ENCODE data around the gene RPUSD3.
"Not testable (repeated sequence)": the region's sequence is repeated elsewhere in the genome, so short reads cannot be mapped to it uniquely, and the experiment has no call there.

Gene RPUSD3

GRCh38 chr3:9865125-9865637, 21.4 kb upstream of the RPUSD3 start:
- not testable (repeated sequence) for DNase-seq (ENCODE audit: low read depth)

GRCh38 chr3:9864200-9864927, 20.6 kb upstream of the RPUSD3 start:
- no peak for DNase-seq (ENCODE audit: low read depth)

GRCh38 chr3:9863058-9863772, 19.4 kb upstream of the RPUSD3 start:
- DNase-seq (ENCODE audit: low read depth) = no peak

GRCh38 chr3:9862391-9863057, 18.7 kb upstream of the RPUSD3 start:
- DNase-seq (ENCODE audit: low read depth) = no peak

DNA sequence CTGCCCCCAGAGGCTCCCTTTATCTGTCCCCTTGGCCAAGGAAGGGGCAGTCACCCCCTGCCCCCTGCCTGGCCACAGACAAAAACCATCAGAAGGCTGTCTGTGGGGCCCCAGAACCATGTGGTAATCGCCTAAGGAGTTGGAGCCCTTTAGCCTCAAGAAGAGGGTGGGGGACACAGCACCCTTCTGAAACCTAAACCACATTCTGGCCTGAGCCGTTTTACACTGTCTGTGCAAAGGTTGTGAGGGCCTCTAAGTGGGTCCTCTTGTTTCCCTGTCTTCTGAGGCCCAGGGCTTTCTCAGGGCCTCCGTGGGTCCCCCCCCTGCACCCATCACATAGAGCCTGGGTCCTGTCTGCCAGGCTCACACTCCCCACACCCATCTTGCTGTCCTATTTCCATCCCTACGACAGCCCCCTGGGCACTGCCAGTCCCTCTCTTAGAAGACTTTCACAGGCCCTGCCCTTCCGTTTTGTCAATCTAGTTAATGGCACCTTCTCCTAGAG, 17.9 kb upstream of the RPUSD3 start:
- DNase-seq (ENCODE audit: low read depth) = no peak

GRCh38 chr3:9861201-9861600, 17.4 kb upstream of the RPUSD3 start:
- DNase-seq (ENCODE audit: low read depth) = no peak

DNA sequence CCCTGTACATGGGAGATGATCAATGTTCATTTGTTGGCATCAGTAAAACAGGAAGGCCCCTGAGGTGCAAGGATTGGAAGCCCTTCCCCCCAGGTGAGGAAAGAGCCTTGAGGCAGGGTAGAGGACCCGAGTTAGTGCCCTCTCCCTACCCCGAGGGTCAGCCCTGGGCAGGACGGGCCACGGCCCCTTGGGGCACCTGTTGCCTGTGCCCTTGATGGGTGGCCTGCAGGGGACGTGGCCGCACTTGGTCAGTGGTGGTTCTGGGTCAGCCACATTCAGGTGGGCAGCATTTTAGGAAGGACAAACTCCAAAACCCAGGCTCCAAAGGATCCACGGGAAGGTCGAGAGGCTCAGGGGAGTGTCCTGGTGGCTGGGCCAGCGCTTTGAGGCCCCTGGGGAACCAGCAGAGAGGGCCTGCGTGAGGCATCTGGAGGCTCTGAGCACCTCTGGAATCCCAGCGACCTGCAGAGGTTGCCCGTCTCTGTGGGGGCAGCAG, 15.8 kb upstream of the RPUSD3 start:
- DNase-seq (ENCODE audit: low read depth) = no peak

DNA sequence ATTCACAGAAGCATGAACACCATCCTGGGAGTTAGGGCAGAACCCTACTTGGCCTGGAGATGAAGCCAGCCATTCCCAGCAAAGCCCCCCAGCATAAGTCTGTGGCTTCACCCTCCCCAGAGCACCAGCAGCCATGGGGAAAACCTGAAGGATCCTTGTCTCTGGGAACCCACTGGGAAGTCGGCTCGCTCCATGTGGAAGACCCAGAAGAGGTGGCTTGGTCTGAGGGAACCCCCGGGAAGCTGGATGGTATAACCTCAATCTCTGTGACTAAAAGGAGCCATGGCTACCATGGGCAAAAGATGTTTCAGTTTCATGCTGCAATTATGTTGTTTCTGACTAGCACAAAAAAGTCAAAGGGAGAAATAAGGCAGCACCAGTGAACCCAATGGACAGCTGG, 11.8 kb upstream of the RPUSD3 start:
- DNase-seq (ENCODE audit: low read depth) = no peak

- DNase-seq (ENCODE audit: low read depth) = not testable (repeated sequence)
These were observed 10.6 kb upstream of the RPUSD3 start for GRCh38 chr3:9854291-9854940.

DNA sequence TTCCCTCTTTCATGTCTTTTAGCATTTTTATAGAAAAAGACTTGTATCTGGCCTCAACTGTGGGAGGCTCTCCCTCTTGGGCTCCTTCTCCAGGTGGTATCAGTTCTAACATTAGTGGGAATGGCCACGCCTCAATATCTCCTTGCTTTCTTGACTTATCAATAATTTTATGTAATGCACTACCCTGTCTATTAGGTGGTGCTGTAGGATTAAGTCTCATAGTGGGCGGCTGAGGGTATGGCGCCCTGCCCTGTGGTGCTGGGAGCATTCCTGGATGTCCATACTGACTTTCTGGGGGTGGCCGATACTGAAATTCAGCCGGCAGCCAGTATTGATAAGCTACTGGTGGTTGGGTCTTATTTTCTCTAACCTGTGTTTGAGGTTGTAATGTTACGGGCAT, 8.7 kb upstream of the RPUSD3 start:
- DNase-seq (ENCODE audit: low read depth) = no peak

- not testable (repeated sequence) for DNase-seq (ENCODE audit: low read depth)
These were observed 8.1 kb upstream of the RPUSD3 start for GRCh38 chr3:9851926-9852325.

GRCh38 chr3:9851383-9851782, 7.6 kb upstream of the RPUSD3 start:
- not testable (repeated sequence) for DNase-seq (ENCODE audit: low read depth)

- DNase-seq (ENCODE audit: low read depth) = not testable (repeated sequence)
These were observed 5.1 kb upstream of the RPUSD3 start for GRCh38 chr3:9848860-9849259.

DNA sequence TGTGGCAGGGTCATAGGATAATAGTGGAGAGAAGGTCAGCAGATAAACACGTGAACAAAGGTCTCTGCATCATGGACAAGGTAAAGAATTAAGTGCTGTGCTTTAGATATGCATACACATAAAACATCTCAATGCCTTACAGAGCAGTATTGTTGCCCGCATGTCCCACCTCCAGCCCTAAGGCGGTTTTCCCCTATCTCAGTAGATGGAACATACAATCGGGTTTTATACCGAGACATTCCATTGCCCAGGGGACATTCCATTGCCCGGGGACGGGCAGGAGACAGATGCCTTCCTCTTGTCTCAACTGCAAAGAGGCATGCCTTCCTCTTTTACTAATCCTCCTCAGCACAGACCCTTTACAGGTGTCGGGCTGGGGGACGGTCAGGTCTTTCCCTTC, 4.1 kb upstream of the RPUSD3 start:
- DNase-seq (ENCODE audit: low read depth) = not testable (repeated sequence)

GRCh38 chr3:9846931-9847488, 3.2 kb upstream of the RPUSD3 start:
- no peak for DNase-seq (ENCODE audit: low read depth)

- no peak for DNase-seq (ENCODE audit: low read depth)
These were observed 2.4 kb upstream of the RPUSD3 start for GRCh38 chr3:9846231-9846630.

DNA sequence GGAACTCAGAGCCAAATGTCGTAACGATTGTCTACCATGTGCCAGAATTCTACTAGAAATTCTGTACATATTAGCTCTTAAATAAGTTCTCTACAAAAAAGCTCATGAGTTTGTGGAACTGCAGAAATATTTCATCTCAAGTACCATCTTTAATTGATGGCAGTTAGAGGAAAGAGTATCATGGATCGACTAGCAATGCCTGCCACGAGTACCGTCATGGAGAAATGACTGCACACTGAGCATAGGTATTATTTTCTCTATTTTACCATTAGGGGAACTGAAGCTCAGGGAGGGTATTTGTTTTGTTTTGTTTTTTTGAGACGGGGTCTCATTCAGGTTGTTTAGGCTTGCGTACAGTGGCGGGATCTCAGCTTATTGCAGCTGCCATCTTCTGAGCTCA, 2.8 kb downstream of the RPUSD3 start:
- DNase-seq (ENCODE audit: low read depth) = no peak

DNA sequence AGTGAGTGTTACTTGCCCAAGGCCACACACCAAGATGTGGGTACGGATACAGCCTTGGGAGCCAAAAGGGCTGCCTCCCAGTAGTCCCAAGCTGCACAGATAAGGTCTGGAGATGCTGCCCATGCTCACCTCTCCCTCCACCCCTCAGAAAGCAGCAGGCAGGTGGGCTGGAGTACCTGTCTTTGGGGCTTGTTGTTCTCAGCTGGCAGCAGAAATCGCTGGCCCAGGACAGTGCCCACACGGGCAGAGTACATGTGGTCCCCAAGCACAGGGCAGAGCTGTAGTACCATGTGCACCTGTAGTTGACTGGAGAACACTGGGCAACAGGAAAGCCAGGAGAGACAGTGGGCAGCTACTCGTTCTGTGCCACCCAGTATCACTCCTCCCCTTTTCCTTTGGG, 5.0 kb downstream of the RPUSD3 start:
- DNase-seq (ENCODE audit: low read depth) = no peak

DNA sequence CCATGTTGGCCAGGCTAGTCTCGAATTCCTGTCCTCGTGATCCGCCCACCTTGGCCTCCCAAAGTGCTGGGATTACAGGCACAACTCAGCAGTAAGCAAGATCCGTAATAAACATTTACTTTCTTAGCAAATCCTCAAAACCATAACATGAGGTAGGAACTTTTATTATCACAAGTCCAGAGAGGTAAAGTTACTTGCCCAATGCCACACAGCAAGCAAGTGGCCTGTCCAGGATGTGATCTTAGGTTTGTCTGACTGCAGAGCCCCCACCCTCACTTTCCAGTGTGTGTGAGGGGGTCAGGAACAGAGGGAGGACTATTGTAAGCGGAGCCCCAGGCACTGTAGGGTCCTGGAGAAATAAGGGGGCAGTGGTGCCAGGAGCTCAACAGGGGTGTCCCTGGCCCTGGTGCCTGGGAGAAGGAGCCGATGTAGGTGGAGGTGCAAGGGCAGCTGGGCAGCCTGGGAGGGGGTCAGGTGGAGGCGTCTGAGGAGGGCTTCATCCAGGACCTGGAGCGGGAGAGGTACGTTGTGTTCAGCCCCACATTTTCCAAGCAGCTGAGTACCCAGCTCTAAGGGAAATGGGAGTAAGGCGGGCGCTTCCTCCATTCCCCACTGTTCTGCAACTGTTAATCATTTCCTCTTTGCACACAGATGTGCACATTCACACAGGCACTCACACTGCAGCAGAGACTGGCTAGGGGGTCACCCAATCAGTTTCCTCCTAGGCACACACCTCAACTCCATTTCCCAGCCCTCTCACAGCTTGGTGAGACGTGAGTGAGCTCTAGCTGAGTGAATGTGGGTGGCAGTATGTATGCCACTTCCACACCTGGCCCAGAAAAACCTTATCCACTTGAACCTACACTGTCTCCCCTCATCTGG, 5.9 kb downstream of the RPUSD3 start:
- DNase-seq (ENCODE audit: low read depth) = no peak

DNA sequence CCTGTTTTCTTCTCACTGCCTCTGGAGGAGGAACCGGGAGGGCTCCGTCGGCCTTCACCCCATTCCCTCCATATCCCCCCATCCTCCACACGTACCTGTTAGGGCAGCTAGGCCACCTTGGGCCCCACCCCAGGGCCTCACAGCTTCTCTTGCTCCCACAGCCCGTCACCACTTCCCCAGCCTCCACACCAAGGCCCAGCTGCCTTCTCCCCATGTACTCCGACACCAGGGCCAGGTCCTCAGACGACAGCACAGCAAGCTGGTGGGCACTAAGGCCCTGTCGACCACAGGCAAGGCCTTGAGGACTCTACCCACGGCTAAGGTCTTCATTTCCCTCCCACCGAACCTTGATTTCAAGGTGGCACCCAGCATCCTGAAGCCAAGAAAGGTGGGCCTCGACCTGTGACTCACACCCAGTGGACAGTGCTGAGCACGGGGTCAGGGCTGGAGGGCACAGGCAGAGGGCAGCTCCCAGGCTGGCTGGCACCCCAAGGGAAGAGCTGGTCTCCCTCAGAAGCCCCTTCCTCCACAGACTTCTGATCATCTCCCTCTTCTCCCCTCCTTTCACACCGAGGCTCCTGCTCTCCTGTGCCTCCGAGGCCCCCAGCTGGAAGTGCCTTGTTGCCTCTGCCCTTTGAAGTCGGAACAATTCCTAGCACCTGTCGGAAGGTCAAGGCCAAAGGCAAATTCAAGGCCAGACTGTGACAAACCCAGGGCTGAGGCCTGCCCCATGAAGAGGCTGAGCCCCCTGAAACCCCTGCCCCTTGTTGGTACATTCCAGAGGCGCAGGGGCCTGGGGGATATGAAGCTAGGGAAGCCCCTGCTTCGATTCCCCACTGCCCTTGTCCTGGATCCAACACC, 9.1 kb downstream of the RPUSD3 start:
- no peak for DNase-seq (ENCODE audit: low read depth)
